DOHH2 (cell line): ENCODE results near the gene SRGAP1.

Experiments used
- EZH2phosphoT487 ChIP-seq: fragments of 200-600 bp; sonication (generic); IDR thresholded peaks from 2 replicates; pipeline ENCODE4 v1.6.1; 2017; ENCODE audit warnings: borderline replicate concordance, mild to moderate bottlenecking, antibody characterized with exemption, low read length, moderate library complexity, mixed read lengths
- TF ChIP-seq, protein P1 (sequence below): fragments of 200-600 bp; sonication (generic); IDR thresholded peaks from one replicate; pipeline ENCODE4 v1.5.1; 2014; ENCODE audit warnings: antibody characterized with exemption, mild to moderate bottlenecking, low read depth, low read length; ENCODE audit not compliant: poor library complexity, severe bottlenecking

DNA sequence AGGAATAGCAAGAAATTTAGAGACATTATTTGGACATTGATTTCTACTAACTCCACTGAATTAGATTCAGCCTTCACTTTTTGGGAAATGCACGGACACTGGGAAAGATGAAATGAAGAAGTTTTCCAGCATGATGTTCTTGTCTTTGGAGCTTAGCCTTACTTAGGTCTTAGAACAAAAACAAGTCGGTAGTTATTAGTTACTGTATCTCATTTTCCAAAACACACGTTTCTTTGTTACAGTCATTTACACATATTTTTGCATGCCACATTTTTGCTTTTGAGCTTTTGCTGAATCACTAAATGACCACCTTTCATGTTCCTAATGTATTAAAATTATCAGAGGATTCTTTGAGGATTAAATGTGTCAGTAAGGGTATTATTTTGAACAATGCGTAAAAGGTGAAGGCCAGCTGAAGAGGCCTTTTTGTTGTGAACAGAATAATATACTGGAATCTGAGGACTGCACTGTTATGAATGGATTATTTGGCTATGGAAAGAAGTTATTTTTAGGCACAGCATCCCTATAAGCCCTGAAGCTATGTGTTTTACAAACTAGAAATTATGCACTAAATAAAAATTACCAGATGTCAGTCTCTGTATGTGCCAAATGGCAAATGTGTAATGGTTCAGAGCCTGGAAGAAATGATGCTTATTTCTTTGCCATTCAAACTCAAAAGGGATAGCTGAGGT is 138.2 kb downstream of the SRGAP1 start:
- TF ChIP-seq, protein P1, sequence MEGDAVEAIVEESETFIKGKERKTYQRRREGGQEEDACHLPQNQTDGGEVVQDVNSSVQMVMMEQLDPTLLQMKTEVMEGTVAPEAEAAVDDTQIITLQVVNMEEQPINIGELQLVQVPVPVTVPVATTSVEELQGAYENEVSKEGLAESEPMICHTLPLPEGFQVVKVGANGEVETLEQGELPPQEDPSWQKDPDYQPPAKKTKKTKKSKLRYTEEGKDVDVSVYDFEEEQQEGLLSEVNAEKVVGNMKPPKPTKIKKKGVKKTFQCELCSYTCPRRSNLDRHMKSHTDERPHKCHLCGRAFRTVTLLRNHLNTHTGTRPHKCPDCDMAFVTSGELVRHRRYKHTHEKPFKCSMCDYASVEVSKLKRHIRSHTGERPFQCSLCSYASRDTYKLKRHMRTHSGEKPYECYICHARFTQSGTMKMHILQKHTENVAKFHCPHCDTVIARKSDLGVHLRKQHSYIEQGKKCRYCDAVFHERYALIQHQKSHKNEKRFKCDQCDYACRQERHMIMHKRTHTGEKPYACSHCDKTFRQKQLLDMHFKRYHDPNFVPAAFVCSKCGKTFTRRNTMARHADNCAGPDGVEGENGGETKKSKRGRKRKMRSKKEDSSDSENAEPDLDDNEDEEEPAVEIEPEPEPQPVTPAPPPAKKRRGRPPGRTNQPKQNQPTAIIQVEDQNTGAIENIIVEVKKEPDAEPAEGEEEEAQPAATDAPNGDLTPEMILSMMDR: no peak
- TF ChIP-seq EZH2phosphoT487: no peak
